Thoracic aorta (tissue), 2 donors: ENCODE data around the gene WSCD2. TPM values are rescaled to one million over a fixed set of nuclear protein-coding genes. Genes with fewer than 3 reads are reported as not detected.

Experiments
- ATAC-seq: fragments of 150-250 bp; one replicate; pipeline ENCODE4 v1.8.0; 2017; ENCODE audit warnings: low read depth; ENCODE audit not compliant: insufficient number of reproducible peaks, low FRiP score
- DNase-seq: peaks from one replicate; pipeline ENCODE4 v3.0.0-alpha.2; 2020; ENCODE audit warnings: low spot score
- H3K27ac ChIP-seq, 2 donors: fragments of 200-600 bp; sonication (generic); 1 replicate in 1 of 2; 2 replicates in 1 of 2; pipeline ENCODE4 v1.5.1; 2016; ENCODE audit warnings: mild to moderate bottlenecking in 2 of 2, moderate library complexity in 2 of 2
- H3K27me3 ChIP-seq: fragments of 200-600 bp; sonication (generic); replicated peaks from 2 replicates; pipeline ENCODE4 v1.6.0; 2016; ENCODE audit warnings: mild to moderate bottlenecking; ENCODE audit not compliant: insufficient read depth
- H3K36me3 ChIP-seq: fragments of 200-600 bp; sonication (generic); one replicate; pipeline ENCODE4 v1.5.1; 2016
- H3K4me1 ChIP-seq, 2 donors: fragments of 200-600 bp; sonication (generic); 1 replicate in 1 of 2; 2 replicates in 1 of 2; pipeline versions ENCODE4 v1.5.1 to v1.6.0; 2016; ENCODE audit warnings: low read depth in 2 of 2, mild to moderate bottlenecking in 1 of 2; ENCODE audit not compliant: control insufficient read depth in 1 of 2
- H3K4me3 ChIP-seq: fragments of 200-600 bp; sonication (generic); 2 replicates; pipeline ENCODE4 v1.5.1; 2016; ENCODE audit warnings: mild to moderate bottlenecking
- H3K9me3 ChIP-seq: fragments of 200-600 bp; sonication (generic); 2 replicates; pipeline ENCODE4 v1.5.1; 2016
- CTCF ChIP-seq: fragments of 200-600 bp; sonication (generic); IDR thresholded peaks from one replicate; pipeline ENCODE4 v1.5.1; 2019; ENCODE audit warnings: antibody characterized with exemption
- total RNA-seq, 2 donors: library from RNA; depleted of rRNA; stranded (reverse); fragments of >200 nt; gene quantifications; one replicate each; pipeline versions ENCODE4 v1.1.0 to v1.2.3, GENCODE V29; 2016

The WSCD2 gene
- total RNA-seq, 2 donors from 2014 or later: 3.3 to 6.9 TPM

- no peak for TF ChIP-seq CTCF
- H3K4me3 ChIP-seq: no peak overlapping the region
- no peaks in the 10 kb centered on the region for H3K9me3 ChIP-seq
- no peak for DNase-seq
- peaks cover 0 to 14% of the 10 kb centered on the region in 2 donors for H3K4me1 ChIP-seq
- ATAC-seq: no peak
- no peaks in the 10 kb centered on the region for H3K27me3 ChIP-seq
- no peaks in the 10 kb centered on the region for H3K36me3 ChIP-seq
- no peak overlapping the region for H3K27ac ChIP-seq
These were observed 102.9 kb downstream of the WSCD2 start for GRCh38 chr12:108231909-108232434.

GRCh38 chr12:108232565-108232964, 103.5 kb downstream of the WSCD2 start:
- DNase-seq (no peak), ATAC-seq (no peak)
- TF ChIP-seq CTCF: no peak

GRCh38 chr12:108234158-108234557, 105.1 kb downstream of the WSCD2 start:
- DNase-seq (peak; percentile 8), ATAC-seq (no peak)
- H3K27me3 ChIP-seq: no peaks in the 10 kb centered on the region
- peak; percentile 44 for TF ChIP-seq CTCF
- no peak overlapping the region for H3K4me3 ChIP-seq
- no peak overlapping the region for H3K27ac ChIP-seq
- H3K36me3 ChIP-seq: no peaks in the 10 kb centered on the region
- H3K4me1 ChIP-seq: peaks cover 0 to 14% of the 10 kb centered on the region in 2 donors
- no peaks in the 10 kb centered on the region for H3K9me3 ChIP-seq

More at GRCh38 chr12:108232565-108232964, 103.5 kb downstream of the WSCD2 start:
- Histone ChIP-seq H3K4me3 (no peak overlapping the region), H3K27me3 (no peaks in the 10 kb centered on the region), H3K4me1 (peaks cover 0 to 14% of the 10 kb centered on the region in 2 donors), H3K36me3 (no peaks in the 10 kb centered on the region), H3K27ac (no peak overlapping the region), H3K9me3 (no peaks in the 10 kb centered on the region)

GRCh38 chr12:108235197-108235984, 106.3 kb downstream of the WSCD2 start:
- H3K4me1 ChIP-seq: peaks cover 0 to 14% of the 10 kb centered on the region in 2 donors
- no peak overlapping the region for H3K4me3 ChIP-seq
- TF ChIP-seq CTCF: no peak
- DNase-seq (no peak), ATAC-seq (no peak)
- no peaks in the 10 kb centered on the region for H3K27me3 ChIP-seq
- H3K27ac ChIP-seq: no peak overlapping the region
- no peaks in the 10 kb centered on the region for H3K9me3 ChIP-seq
- H3K36me3 ChIP-seq: no peaks in the 10 kb centered on the region

GRCh38 chr12:108235985-108236263, 106.8 kb downstream of the WSCD2 start:
- ATAC-seq: no peak
- Histone ChIP-seq H3K36me3 (no peaks in the 10 kb centered on the region), H3K9me3 (no peaks in the 10 kb centered on the region), H3K4me3 (no peak overlapping the region), H3K4me1 (peaks cover 0 to 14% of the 10 kb centered on the region in 2 donors), H3K27me3 (no peaks in the 10 kb centered on the region), H3K27ac (no peak overlapping the region)
- DNase-seq: no peak
- no peak for TF ChIP-seq CTCF
